ENCODE measurements around the gene SMR3B. TPM values are rescaled to one million over a fixed set of nuclear protein-coding genes. Genes with fewer than 3 reads are reported as not detected.

SMR3B gene
- total RNA-seq, 4 donors from 2014 or later = not detected

DNA sequence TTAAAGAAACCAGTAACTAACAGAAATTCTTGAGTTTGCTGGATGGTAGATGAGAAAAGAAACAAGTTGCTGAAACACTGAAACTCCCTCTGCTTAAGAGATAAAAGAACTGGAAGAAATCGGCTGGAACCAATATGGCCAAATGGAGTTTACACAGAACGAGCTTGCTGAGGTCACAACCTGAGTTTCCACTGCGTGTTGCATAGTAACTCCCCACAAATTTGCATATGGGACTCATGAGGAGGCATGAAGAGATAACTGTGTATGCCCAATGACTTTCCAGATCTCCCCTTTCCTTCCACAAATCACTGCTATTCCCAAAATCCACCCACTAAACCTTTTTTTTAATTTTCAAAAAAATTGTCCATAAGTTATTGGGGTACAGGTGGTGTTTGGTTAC is 10.2 kb upstream of the SMR3B start:
- DNase-seq (ENCODE audit: low spot score in 2 of 2) = no peak
- H3K4me3 ChIP-seq (ENCODE audit: low read depth, poor library complexity, severe bottlenecking) = no peak overlapping the region
- intact Hi-C loops (cut with DNase I; ENCODE audit: low total_unique reads) = no loop called here
- 81 to 93% methylated on average over 3 of the region's 3 CpGs for WGBS, 2 donors
- no peak for TF ChIP-seq POLR2A (IDR thresholded peaks at IDR 0.05)
- TF ChIP-seq, protein P1, sequence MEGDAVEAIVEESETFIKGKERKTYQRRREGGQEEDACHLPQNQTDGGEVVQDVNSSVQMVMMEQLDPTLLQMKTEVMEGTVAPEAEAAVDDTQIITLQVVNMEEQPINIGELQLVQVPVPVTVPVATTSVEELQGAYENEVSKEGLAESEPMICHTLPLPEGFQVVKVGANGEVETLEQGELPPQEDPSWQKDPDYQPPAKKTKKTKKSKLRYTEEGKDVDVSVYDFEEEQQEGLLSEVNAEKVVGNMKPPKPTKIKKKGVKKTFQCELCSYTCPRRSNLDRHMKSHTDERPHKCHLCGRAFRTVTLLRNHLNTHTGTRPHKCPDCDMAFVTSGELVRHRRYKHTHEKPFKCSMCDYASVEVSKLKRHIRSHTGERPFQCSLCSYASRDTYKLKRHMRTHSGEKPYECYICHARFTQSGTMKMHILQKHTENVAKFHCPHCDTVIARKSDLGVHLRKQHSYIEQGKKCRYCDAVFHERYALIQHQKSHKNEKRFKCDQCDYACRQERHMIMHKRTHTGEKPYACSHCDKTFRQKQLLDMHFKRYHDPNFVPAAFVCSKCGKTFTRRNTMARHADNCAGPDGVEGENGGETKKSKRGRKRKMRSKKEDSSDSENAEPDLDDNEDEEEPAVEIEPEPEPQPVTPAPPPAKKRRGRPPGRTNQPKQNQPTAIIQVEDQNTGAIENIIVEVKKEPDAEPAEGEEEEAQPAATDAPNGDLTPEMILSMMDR (IDR thresholded peaks at IDR 0.05) = no peak

DNA sequence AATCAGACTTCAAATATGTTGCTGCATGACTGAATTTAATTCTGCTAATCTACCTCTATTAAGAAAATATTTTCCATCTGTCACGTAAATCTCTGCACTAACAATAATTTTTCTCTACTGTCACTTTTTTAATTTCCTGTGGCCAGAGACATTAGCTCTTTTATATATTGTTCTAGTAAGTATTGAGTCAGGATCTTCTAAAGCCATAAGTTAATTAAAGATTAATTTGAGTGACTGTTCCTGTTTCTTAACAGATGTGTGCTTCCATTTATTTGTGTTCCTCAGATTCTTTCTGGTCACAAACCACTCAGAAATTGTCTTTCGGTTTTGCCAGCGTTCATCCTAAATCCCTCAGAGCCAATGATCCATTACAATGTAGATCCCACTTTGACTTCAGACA is 2.4 kb upstream of the SMR3B start:
- no peak for DNase-seq (ENCODE audit: low spot score in 2 of 2)
- intact Hi-C loops (cut with DNase I; ENCODE audit: low total_unique reads) = no loop called here
- TF ChIP-seq POLR2A (IDR thresholded peaks at IDR 0.05) = no peak
- TF ChIP-seq, protein P1 (IDR thresholded peaks at IDR 0.05) = no peak
- no peak overlapping the region for H3K4me3 ChIP-seq (ENCODE audit: low read depth, poor library complexity, severe bottlenecking)
- 51 to 60% methylated on average over 3 of the region's 3 CpGs for WGBS, 2 donors

DNA sequence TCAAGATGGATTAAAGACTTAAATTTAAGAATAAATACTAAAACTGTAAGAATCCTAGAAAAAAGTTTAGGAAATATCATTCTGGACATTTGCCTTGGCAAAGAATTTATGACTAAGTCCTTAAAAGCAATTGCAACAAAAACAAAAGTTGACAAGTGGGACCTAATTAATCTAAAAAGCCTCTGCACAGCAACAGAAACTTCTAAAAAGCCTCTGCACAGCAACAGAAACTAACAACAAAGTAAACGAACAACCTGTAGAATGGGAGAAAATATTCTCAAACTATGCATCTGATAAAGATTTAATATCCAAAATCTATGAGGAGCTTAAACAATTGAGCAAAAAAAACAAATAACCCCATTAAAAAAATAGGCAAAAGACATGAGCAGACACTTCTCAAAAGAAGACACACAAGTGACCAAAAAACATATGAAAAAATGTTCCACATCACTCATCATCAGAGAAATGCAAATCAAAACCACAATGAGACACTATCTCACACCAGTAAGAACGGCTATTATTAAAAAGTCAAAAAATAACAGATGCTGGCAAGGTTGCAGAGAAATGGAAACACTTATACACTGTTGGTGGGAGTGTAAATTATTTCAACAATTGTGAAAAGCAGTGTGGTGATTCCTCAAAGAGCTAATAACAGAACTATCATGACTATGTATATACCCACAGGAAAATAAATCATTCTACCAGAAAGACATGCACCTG is 9.3 kb downstream of the SMR3B start:
- DNase-seq (ENCODE audit: low spot score in 2 of 2) = no peak
- 54% methylated on average over 2 of the region's 2 CpGs for WGBS, 2 donors

DNA sequence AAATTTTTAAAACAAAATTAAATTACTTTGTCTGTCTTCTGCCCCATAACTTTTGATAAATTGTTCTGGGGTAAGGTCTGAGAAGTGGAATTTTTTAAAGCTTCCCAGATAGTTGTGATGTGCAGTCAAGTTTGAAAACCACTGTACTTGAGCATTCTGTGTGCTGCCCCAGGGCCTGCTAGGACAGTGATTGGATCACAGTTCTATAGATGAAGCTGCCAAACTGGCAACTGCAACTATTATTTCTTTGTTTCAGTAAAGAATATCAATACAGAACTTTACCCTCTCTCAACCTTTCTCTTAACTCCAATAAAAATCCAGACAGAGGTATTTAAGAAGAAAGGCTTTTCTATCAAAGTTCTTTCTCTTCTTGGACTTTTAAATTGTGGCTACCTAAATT is 14.6 kb downstream of the SMR3B start, which contains the start of gene OPRPN:
OPRPN (plus strand) TSS at position 361 of the 400 bp plus-strand sequence. CDS start 1,346 bp downstream, outside the sequence.
- TF ChIP-seq POLR2A (IDR thresholded peaks at IDR 0.05) = no peak
- TF ChIP-seq, protein P1 (IDR thresholded peaks at IDR 0.05) = no peak
- DNase-seq (ENCODE audit: low spot score in 2 of 2) = no peak
- intact Hi-C loops (cut with DNase I; ENCODE audit: low total_unique reads) = no loop called here
- no peak within 1 kb of the TSS for H3K4me3 ChIP-seq (ENCODE audit: low read depth, poor library complexity, severe bottlenecking)

More for the DNA sequence above, 9.3 kb downstream of the SMR3B start:
- no peak overlapping the region for H3K4me3 ChIP-seq (ENCODE audit: low read depth, poor library complexity, severe bottlenecking)
- TF ChIP-seq, protein P1 (IDR thresholded peaks at IDR 0.05) = no peak
- no peak for TF ChIP-seq POLR2A (IDR thresholded peaks at IDR 0.05)
- intact Hi-C loops (cut with DNase I; ENCODE audit: low total_unique reads) = no loop called here

DNA sequence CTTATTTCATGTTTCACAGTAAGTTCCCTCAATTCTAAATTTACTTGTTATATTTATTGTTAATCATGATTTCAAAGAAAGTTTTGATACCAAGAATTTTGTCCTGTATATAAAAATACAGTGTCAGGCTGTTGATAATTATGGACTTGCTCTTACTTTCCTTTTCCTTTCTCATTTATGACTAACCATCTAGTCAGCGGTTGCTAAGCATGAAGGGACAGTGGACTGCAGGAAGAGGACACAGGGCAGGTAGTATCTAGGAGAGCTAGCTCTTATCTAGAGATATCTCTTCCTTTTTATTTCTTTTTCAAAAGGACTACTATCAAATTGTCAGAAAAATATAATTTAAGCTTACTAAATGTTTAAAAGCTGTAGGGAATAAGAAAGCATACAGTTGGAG is 16.4 kb downstream of the SMR3B start:
- H3K4me3 ChIP-seq (ENCODE audit: low read depth, poor library complexity, severe bottlenecking) = no peak overlapping the region
- intact Hi-C loops (cut with DNase I; ENCODE audit: low total_unique reads) = no loop called here
- TF ChIP-seq, protein P1 (IDR thresholded peaks at IDR 0.05) = no peak
- TF ChIP-seq POLR2A (IDR thresholded peaks at IDR 0.05) = no peak
- DNase-seq (ENCODE audit: low spot score in 2 of 2) = no peak
- 88 to 89% methylated on average over 1 of the region's 1 CpG for WGBS, 2 donors

DNA sequence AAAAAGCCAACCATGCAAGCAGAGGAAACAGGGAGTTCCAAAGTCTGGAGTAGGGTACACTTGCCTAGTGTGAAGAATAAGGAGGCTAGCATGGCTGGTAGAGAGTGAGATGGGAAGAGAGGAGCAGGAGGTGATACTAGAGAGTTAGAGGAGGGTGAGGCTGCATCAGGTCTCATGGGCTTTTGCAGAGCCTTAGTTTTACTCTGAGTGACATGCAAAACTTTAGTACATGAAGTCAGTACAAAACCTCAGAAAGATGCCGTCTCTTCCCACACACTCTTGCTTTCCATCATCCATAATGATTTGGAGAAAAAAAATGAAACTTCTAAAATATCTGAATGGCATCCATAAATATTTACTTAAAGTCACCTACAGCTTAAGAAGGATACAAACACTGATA is 19.8 kb downstream of the SMR3B start:
- TF ChIP-seq, protein P1 (IDR thresholded peaks at IDR 0.05) = no peak
- H3K4me3 ChIP-seq (ENCODE audit: low read depth, poor library complexity, severe bottlenecking) = no peak overlapping the region
- no peak for DNase-seq (ENCODE audit: low spot score in 2 of 2)
- WGBS, 2 donors = 93 to 94% methylated on average over 1 of the region's 1 CpG
- intact Hi-C loops (cut with DNase I; ENCODE audit: low total_unique reads) = no loop called here
